ENCODE data around the gene MEN1. TPM values are rescaled to one million over a fixed set of nuclear protein-coding genes. Genes with fewer than 3 reads are reported as not detected.
"Not testable (repeated sequence)": the region's sequence is repeated elsewhere in the genome, so short reads cannot be mapped to it uniquely, and the experiment has no call there.

Gene MEN1
- total RNA-seq, 2 experiments from 2014 or later, result 16.4 to 17.7 TPM

DNA sequence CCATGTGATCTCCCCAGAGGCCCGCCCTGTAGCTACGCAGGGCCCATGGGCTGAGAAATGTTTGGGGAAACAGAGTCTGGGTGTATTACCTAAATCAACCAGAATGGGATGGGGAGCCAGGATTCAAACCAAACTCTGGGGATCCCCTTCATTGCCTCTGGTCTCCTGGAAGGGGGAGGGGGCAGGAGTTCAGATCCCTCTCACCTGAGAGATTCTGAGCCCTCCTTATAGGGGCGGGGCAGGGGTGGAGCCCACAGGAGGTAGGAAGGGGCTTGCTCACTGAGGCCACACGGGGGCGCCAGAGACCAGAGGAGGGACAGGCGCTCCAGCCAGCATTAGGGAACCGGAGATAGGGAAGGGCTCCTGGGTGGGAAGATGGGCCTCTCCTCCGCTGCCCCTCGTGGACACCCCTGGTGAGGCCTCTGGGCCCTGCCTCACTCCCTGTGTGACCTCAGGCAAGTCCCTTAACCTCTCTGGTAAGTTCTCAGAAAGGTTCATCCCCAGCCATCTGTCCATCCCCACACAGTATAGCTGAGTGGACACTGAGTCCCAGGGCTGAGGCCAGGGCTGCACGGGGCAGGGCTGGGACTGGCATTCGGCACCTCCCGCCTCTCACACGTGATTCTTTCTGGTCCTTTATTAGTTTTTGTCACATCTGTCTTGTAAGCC lies 36.8 kb upstream of the MEN1 start:
- no peaks in the 10 kb centered on the region for H3K9me3 ChIP-seq (ENCODE audit: control insufficient read depth in 1 of 2, insufficient read depth in 1 of 2, low read length in 2 of 2)
- ChIA-PET POLR2A (interaction anchor here (0.7 to 27.2 kb wide), 8 partner anchors 17 to 268 kb away, joined by 3 to 767 read pairs (median 6); partner anchors contain the start of genes ARL2, EHD1, MAJIN and SF1), CTCF (interaction anchor here (0.8 to 12.7 kb wide), 14 partner anchors 12 to 1464 kb away, joined by 3 to 136 read pairs (median 4); partner anchors contain the start of genes EHD1, MEN1 and RASGRP2)
- peaks cover 2% of the 10 kb centered on the region for H3K36me3 ChIP-seq (ENCODE audit: insufficient read depth, low read length)
- no peaks in the 10 kb centered on the region for H3K9me3 Mint-ChIP-seq
- H3K4me3 Mint-ChIP-seq, result peak overlapping the region; percentile 76
- no peak overlapping the region for H3K4me3 ChIP-seq (ENCODE audit: low read length)
- TF ChIP-seq, protein P1, sequence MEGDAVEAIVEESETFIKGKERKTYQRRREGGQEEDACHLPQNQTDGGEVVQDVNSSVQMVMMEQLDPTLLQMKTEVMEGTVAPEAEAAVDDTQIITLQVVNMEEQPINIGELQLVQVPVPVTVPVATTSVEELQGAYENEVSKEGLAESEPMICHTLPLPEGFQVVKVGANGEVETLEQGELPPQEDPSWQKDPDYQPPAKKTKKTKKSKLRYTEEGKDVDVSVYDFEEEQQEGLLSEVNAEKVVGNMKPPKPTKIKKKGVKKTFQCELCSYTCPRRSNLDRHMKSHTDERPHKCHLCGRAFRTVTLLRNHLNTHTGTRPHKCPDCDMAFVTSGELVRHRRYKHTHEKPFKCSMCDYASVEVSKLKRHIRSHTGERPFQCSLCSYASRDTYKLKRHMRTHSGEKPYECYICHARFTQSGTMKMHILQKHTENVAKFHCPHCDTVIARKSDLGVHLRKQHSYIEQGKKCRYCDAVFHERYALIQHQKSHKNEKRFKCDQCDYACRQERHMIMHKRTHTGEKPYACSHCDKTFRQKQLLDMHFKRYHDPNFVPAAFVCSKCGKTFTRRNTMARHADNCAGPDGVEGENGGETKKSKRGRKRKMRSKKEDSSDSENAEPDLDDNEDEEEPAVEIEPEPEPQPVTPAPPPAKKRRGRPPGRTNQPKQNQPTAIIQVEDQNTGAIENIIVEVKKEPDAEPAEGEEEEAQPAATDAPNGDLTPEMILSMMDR (IDR thresholded peaks at IDR 0.05), result peak; percentile 97
- H3K27me3 ChIP-seq (ENCODE audit: control insufficient read depth in 1 of 2, insufficient read depth in 2 of 2, low read length in 2 of 2), result no peaks in the 10 kb centered on the region
- H3K27ac ChIP-seq (ENCODE audit: low read depth in 1 of 2, low read length in 2 of 2), result no peak overlapping the region
- peak overlapping the region; percentile 85 for H3K27ac Mint-ChIP-seq
- intact Hi-C loops (cut with DNase I, micrococcal nuclease), result loop anchor here (1.0 to 10.0 kb wide), 4 partner anchors 47 to 270 kb away; partner anchors contain the start of genes ZNHIT2 (in 2 of the 2), CDCA5 (in 1 of the 2) and ZFPL1 (in 1 of the 2)
- H3K4me1 ChIP-seq (ENCODE audit: insufficient read depth, low read length), result peaks cover 77% of the 10 kb centered on the region
- DNase-seq (peak; percentile 87 to 98 (median 92)), ATAC-seq (ENCODE audit: poor library complexity) (peak; percentile 62)
- no peaks in the 10 kb centered on the region for H3K27me3 Mint-ChIP-seq
- peaks cover 64% of the 10 kb centered on the region for H3K4me1 Mint-ChIP-seq (ENCODE audit: low read depth)
- peaks cover 10% of the 10 kb centered on the region for H3K36me3 Mint-ChIP-seq (ENCODE audit: low read depth)

DNA sequence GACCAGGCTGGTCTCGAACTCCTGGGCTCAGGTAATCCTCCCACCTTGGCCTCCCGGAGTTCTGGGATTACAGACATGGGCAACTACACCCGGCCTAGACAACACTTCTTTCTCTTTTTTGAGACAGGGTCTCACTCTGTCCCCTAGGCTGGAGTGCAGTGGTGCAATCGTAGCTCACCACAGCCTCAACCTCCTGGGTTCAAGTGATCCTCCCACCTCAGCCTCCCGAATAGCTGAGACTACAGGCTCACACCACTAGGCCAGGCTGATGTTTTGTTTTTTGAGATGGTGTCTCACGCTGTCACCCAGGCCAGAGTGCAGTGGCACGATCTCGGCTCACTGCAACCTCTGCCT lies 35.4 kb upstream of the MEN1 start:
- CTCF ChIA-PET, result interaction anchor here (0.9 to 12.7 kb wide), 5 partner anchors 16 to 62 kb away, joined by 3 to 136 read pairs (median 7); no protein-coding TSS in a partner anchor
- H3K9me3 ChIP-seq (ENCODE audit: control insufficient read depth in 1 of 2, insufficient read depth in 1 of 2, low read length in 2 of 2); H3K27ac ChIP-seq (ENCODE audit: low read depth in 1 of 2, low read length in 2 of 2); H3K9me3 Mint-ChIP-seq; ATAC-seq (ENCODE audit: poor library complexity); H3K4me3 ChIP-seq (ENCODE audit: low read length); DNase-seq; H3K27me3 ChIP-seq (ENCODE audit: control insufficient read depth in 1 of 2, insufficient read depth in 2 of 2, low read length in 2 of 2); H3K27me3 Mint-ChIP-seq; H3K4me3 Mint-ChIP-seq; H3K36me3 ChIP-seq (ENCODE audit: insufficient read depth, low read length); H3K36me3 Mint-ChIP-seq (ENCODE audit: low read depth): not testable (repeated sequence)
- H3K4me1 ChIP-seq (ENCODE audit: insufficient read depth, low read length), result peaks cover 63% of the 10 kb centered on the region
- intact Hi-C loops (cut with DNase I, micrococcal nuclease), result loop anchor here (2.0 to 10.0 kb wide), 4 partner anchors 13 to 272 kb away; partner anchors contain the start of genes CDCA5 (in 1 of the 2), ZFPL1 (in 1 of the 2) and ZNHIT2 (in 1 of the 2)
- POLR2A ChIA-PET, result interaction anchor here (0.9 to 27.2 kb wide), 4 partner anchors 18 to 250 kb away, joined by 3 to 767 read pairs (median 156); partner anchors contain the start of genes EHD1, SF1 and VPS51
- peaks cover 51% of the 10 kb centered on the region for H3K4me1 Mint-ChIP-seq (ENCODE audit: low read depth)
- H3K27ac Mint-ChIP-seq, result peak overlapping the region; percentile 21

DNA sequence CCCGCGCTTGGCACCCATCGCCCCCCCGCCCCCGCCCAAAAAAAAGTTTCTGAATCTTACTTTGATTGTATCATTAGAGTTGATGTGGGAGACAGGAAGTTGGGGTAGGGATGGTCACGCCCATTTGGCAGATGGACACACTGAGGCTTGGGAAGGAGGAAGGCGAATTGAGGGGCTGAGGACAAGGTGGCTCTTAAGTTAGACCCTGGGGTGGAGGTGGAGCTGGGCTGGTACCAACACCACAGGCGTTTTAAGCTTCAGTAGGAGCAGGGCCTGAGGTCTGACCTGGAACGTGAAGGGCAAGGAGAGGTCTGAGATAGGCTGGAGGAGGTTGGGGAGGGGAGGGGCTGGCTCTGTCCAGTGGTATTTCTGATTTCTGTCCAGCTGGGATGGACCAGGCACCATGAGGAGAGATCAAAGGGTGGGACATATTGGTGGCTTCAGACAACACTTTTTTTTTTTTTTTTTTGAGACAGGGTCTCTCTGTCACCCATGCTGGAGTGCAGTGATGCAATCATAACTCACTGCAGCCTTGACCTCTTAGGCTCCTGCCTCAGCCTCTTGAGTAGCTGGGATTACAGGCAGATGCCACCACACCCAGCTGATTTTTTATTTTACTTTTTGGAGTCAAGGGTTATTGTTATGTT lies 34.9 kb upstream of the MEN1 start:
- Histone ChIP-seq H3K4me1 (ENCODE audit: insufficient read depth, low read length) (peaks cover 58% of the 10 kb centered on the region), H3K27me3 (ENCODE audit: control insufficient read depth in 1 of 2, insufficient read depth in 2 of 2, low read length in 2 of 2) (no peaks in the 10 kb centered on the region), H3K36me3 (ENCODE audit: insufficient read depth, low read length) (no peaks in the 10 kb centered on the region), H3K9me3 (ENCODE audit: control insufficient read depth in 1 of 2, insufficient read depth in 1 of 2, low read length in 2 of 2) (no peaks in the 10 kb centered on the region), H3K4me3 (ENCODE audit: low read length) (peak overlapping the region; percentile 61), H3K27ac (ENCODE audit: low read depth in 1 of 2, low read length in 2 of 2) (peak overlapping the region; percentile 50 to 52)
- no peaks in the 10 kb centered on the region for H3K27me3 Mint-ChIP-seq
- H3K4me3 Mint-ChIP-seq, result peak overlapping the region; percentile 60
- no peaks in the 10 kb centered on the region for H3K36me3 Mint-ChIP-seq (ENCODE audit: low read depth)
- ATAC-seq (ENCODE audit: poor library complexity) (no peak), DNase-seq (no peak)
- TF ChIP-seq, protein P1 (IDR thresholded peaks at IDR 0.05), result no peak
- H3K9me3 Mint-ChIP-seq, result no peaks in the 10 kb centered on the region
- intact Hi-C loops (cut with DNase I, micrococcal nuclease), result loop anchor here (2.0 to 10.0 kb wide), 4 partner anchors 14 to 272 kb away; partner anchors contain the start of genes CDCA5 (in 1 of the 2), ZFPL1 (in 1 of the 2) and ZNHIT2 (in 1 of the 2)
- POLR2A ChIA-PET, result interaction anchor here (2.2 to 27.2 kb wide), 3 partner anchors 19 to 66 kb away, joined by 19 to 767 read pairs (median 293); partner anchors contain the start of genes EHD1 and SF1
- CTCF ChIA-PET, result interaction anchor here (0.6 to 12.7 kb wide), 8 partner anchors 14 to 128 kb away, joined by 3 to 136 read pairs (median 8); no protein-coding TSS in a partner anchor
- H3K4me1 Mint-ChIP-seq (ENCODE audit: low read depth), result peaks cover 46% of the 10 kb centered on the region
- H3K27ac Mint-ChIP-seq, result peak overlapping the region; percentile 21

Measured in CD4-positive, alpha-beta T cell (primary cell).